Fibroblast of lung (primary cell): ENCODE results near the gene FBXL17. TPM values are rescaled to one million over a fixed set of nuclear protein-coding genes. Genes with fewer than 3 reads are reported as not detected.

Experiments used
- DNase-seq, 2 donors: peaks; one replicate each; pipeline versions ENCODE4 v3.0.0 to v3.0.0-alpha.2; 2010; ENCODE audit warnings: low read depth in 2 of 2
- H2AFZ ChIP-seq: 2 replicates; pipeline ENCODE4 v1.5.1; 2012; ENCODE audit warnings: low read length, control low read depth, inconsistent platforms
- H3K27ac ChIP-seq: 2 replicates; pipeline ENCODE4 v1.5.1; 2011; ENCODE audit warnings: low read length, control low read depth; ENCODE audit not compliant: insufficient read depth
- H3K27me3 ChIP-seq: 2 replicates; pipeline ENCODE4 v1.5.1; 2011; ENCODE audit warnings: mild to moderate bottlenecking, low read length; ENCODE audit not compliant: control insufficient read depth, insufficient read depth
- H3K36me3 ChIP-seq: 2 replicates; pipeline ENCODE4 v1.5.1; 2011; ENCODE audit warnings: low read length; ENCODE audit not compliant: control insufficient read depth, insufficient read depth
- H3K4me1 ChIP-seq: 2 replicates; pipeline ENCODE4 v1.5.1; 2011; ENCODE audit warnings: low read length; ENCODE audit not compliant: control insufficient read depth, insufficient read depth; ENCODE audit errors: extremely low read depth
- H3K4me2 ChIP-seq: 2 replicates; pipeline ENCODE4 v1.5.1; 2011; ENCODE audit warnings: low read length, control low read depth; ENCODE audit not compliant: insufficient read depth; ENCODE audit errors: extremely low read depth
- H3K4me3 ChIP-seq, 4 experiments: fragments of 200-600 bp in 1 of 4; sonication (generic) in 1 of 4; replicated peaks in 1 of 4; 2 replicates each; pipeline ENCODE4 v1.5.1; 2011 to 2016; ENCODE audit warnings: low read length in 4 of 4, low read depth in 3 of 4, mild to moderate bottlenecking in 3 of 4, control low read depth in 2 of 4, inconsistent platforms in 1 of 4, mixed read lengths in 1 of 4; ENCODE audit not compliant: insufficient read depth in 1 of 4; ENCODE audit errors: control extremely low read depth in 1 of 4
- H3K79me2 ChIP-seq: 2 replicates; pipeline ENCODE4 v1.5.1; 2012; ENCODE audit warnings: mild to moderate bottlenecking, low read length, inconsistent platforms; ENCODE audit not compliant: control insufficient read depth, insufficient read depth
- H3K9ac ChIP-seq: 2 replicates; pipeline ENCODE4 v1.5.1; 2011; ENCODE audit warnings: mild to moderate bottlenecking, low read length, control low read depth; ENCODE audit not compliant: insufficient read depth
- H3K9me3 ChIP-seq: 2 replicates; pipeline ENCODE4 v1.5.1; 2012; ENCODE audit warnings: low read depth, low read length; ENCODE audit not compliant: control insufficient read depth, insufficient read depth
- H4K20me1 ChIP-seq: 2 replicates; pipeline ENCODE4 v1.5.1; 2011; ENCODE audit warnings: low read length; ENCODE audit not compliant: control insufficient read depth, insufficient read depth; ENCODE audit errors: extremely low read depth
- EZH2 ChIP-seq: IDR thresholded peaks from 2 replicates; pipeline ENCODE4 v1.5.1; 2012; ENCODE audit warnings: low read length, control low read depth, mild to moderate bottlenecking; ENCODE audit errors: missing control alignments
- polyA plus RNA-seq, 2 donors: library from polyadenylated mRNA; depleted of rRNA in 1 of 2; stranded (reverse) in 1 of 2; unstranded in 1 of 2; fragments of >200 nt; gene quantifications; 2 replicates each; pipeline ENCODE4 v1.2.1, GENCODE V29; 2011 to 2012; ENCODE audit warnings: missing spikeins in 1 of 2
- total RNA-seq: library from RNA; depleted of rRNA; stranded (reverse); fragments of >200 nt; gene quantifications from 2 replicates; pipeline ENCODE4 v1.2.1, GENCODE V29; 2014
- TF ChIP-seq, protein P1 (sequence below), 2 donors: IDR thresholded peaks in 1 of 2; conservative IDR thresholded peaks in 1 of 2; 1 replicate in 1 of 2; 2 replicates in 1 of 2; pipeline ENCODE4 v1.5.1; 2011 to 2012; ENCODE audit warnings: low read length in 2 of 2, control low read depth in 1 of 2, inconsistent platforms in 1 of 2, low read depth in 1 of 2, mild to moderate bottlenecking in 1 of 2

Gene FBXL17
- total and polyA plus RNA-seq, 2 donors (not counting 1 experiment from before 2014, with no cell fraction given), result 7.1 to 8.3 TPM

DNA sequence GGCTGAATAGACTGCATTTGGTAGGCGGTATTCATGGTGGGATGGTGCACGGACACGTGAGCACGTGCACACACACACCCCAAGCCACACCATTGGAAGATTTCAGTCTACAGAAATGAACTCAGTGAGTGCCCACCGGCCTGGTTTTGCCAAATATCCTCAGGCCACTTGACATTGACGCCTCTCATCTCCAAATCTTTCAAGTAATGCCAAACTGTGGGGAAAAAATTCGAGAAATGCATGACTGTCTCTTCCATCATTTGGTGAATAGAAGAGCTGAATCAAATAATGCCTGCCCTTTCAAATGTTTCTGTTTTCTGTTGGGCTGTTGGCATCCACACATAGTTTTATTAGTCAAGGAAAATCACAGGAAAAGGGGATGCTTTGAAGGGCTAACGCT, 528.9 kb downstream of the FBXL17 start:
- TF ChIP-seq, protein P1, sequence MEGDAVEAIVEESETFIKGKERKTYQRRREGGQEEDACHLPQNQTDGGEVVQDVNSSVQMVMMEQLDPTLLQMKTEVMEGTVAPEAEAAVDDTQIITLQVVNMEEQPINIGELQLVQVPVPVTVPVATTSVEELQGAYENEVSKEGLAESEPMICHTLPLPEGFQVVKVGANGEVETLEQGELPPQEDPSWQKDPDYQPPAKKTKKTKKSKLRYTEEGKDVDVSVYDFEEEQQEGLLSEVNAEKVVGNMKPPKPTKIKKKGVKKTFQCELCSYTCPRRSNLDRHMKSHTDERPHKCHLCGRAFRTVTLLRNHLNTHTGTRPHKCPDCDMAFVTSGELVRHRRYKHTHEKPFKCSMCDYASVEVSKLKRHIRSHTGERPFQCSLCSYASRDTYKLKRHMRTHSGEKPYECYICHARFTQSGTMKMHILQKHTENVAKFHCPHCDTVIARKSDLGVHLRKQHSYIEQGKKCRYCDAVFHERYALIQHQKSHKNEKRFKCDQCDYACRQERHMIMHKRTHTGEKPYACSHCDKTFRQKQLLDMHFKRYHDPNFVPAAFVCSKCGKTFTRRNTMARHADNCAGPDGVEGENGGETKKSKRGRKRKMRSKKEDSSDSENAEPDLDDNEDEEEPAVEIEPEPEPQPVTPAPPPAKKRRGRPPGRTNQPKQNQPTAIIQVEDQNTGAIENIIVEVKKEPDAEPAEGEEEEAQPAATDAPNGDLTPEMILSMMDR (conservative IDR thresholded peaks at IDR 0.05 in 1 of 2, IDR thresholded peaks at IDR 0.05 in 1 of 2; ENCODE audit: low read depth in 1 of 2, low read length in 2 of 2), result no peak
- Histone ChIP-seq H3K4me3 (no peak overlapping the region), H3K9ac (no peak overlapping the region), H3K79me2 (no peaks in the 10 kb centered on the region), H2AFZ (no peak overlapping the region), H3K9me3 (no peaks in the 10 kb centered on the region), H3K27me3 (no peaks in the 10 kb centered on the region), H4K20me1 (no peaks in the 10 kb centered on the region), H3K27ac (no peak overlapping the region), H3K4me2 (no peak overlapping the region), H3K36me3 (no peaks in the 10 kb centered on the region), H3K4me1 (no peaks in the 10 kb centered on the region)
- DNase-seq, result peak in 1 of 2 donors; percentile 17

DNA sequence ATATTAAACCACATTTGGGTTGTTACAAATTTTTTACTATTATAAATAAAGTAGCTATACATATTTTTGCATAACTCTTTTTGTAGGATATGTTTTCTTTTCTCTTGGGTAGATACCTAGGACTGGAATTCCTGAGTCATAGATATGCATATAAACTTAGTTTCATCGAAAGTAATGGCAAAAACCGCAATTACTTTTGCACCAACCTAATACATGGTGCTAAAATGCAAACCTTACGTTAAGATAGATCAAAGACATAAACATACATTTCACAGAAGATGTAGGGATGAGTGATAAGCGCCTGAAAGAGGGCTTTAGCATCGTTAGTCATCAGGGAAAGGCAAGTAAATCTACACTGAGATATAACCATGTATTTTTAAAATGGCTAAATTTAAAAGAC, 532.8 kb downstream of the FBXL17 start:
- Histone ChIP-seq H3K27ac (no peak overlapping the region), H3K9ac (no peak overlapping the region), H3K4me2 (no peak overlapping the region), H4K20me1 (no peaks in the 10 kb centered on the region), H2AFZ (no peak overlapping the region), H3K9me3 (no peaks in the 10 kb centered on the region), H3K79me2 (no peaks in the 10 kb centered on the region), H3K27me3 (no peaks in the 10 kb centered on the region), H3K4me1 (no peaks in the 10 kb centered on the region), H3K4me3 (no peak overlapping the region), H3K36me3 (no peaks in the 10 kb centered on the region)
- no peak for TF ChIP-seq EZH2
- TF ChIP-seq, protein P1 (conservative IDR thresholded peaks at IDR 0.05 in 1 of 2, IDR thresholded peaks at IDR 0.05 in 1 of 2; ENCODE audit: low read depth in 1 of 2, low read length in 2 of 2), result no peak
- no peak for DNase-seq

DNA sequence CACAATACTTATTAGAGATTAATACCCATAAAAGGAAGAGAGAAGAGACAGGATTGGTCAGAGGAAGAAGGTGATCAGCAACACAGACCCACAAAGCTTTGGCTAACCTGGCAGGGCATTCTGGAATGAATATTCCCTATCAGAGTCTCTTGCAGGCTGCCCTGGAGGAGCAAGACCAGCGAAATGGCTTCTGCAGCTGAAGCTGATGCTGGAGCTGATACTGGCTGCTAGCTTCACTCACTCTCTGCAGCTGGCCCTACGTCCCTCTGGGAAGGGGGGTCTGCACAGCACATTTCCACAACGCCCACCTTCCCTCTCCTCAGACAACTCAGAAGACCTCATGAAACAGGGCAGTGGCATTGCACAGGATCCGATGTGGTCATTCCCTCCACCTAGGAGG, 541.3 kb downstream of the FBXL17 start:
- H2AFZ ChIP-seq, result no peak overlapping the region
- no peak overlapping the region for H3K9ac ChIP-seq
- no peaks in the 10 kb centered on the region for H3K36me3 ChIP-seq
- H3K4me3 ChIP-seq, result no peak overlapping the region
- H3K4me1 ChIP-seq, result no peaks in the 10 kb centered on the region
- no peak for DNase-seq
- no peaks in the 10 kb centered on the region for H3K9me3 ChIP-seq
- H3K27me3 ChIP-seq, result no peaks in the 10 kb centered on the region
- H3K27ac ChIP-seq, result no peak overlapping the region
- no peak overlapping the region for H3K4me2 ChIP-seq
- H3K79me2 ChIP-seq, result no peaks in the 10 kb centered on the region
- no peaks in the 10 kb centered on the region for H4K20me1 ChIP-seq
- TF ChIP-seq EZH2, result no peak
- TF ChIP-seq, protein P1 (conservative IDR thresholded peaks at IDR 0.05 in 1 of 2, IDR thresholded peaks at IDR 0.05 in 1 of 2; ENCODE audit: low read depth in 1 of 2, low read length in 2 of 2), result no peak
